Measurements from ENCODE around the gene DPP7. TPM values are rescaled to one million over a fixed set of nuclear protein-coding genes. Genes with fewer than 3 reads are reported as not detected.

Gene DPP7
- total and polyA plus RNA-seq, 9 of the 15 experiments (the other 6 are each of a cell fraction or from before 2014, with no cell fraction given) = 0.99 to 365 (median 132) TPM

- no peaks in the 10 kb centered on the region for H3K9me1 ChIP-seq (ENCODE audit: control insufficient read depth, insufficient read depth, low read length)
- H3K4me2 ChIP-seq (ENCODE audit: insufficient read depth, low read length) = peak overlapping the region; percentile 63
- peak; percentile 65 for ATAC-seq
- H3K9me3 ChIP-seq (replicated peaks; ENCODE audit: control insufficient read depth, insufficient read depth, low read depth, low read length) = no peaks in the 10 kb centered on the region
- no TSS peak for BruUV-seq (replicated peaks)
- intact Hi-C loops (cut with micrococcal nuclease) (no loop called here), in situ Hi-C loops (cut with MboI) (no loop called here)
- no peak for FAIRE-seq
- peak; percentile 66 to 69 (median 68) for DNase-seq (ENCODE audit: extremely low read depth in 1 of 4, low spot score in 3 of 4)
- H3K4me1 ChIP-seq (replicated peaks in 1 of 2; ENCODE audit: control insufficient read depth in 2 of 2, insufficient read depth in 2 of 2, low read length in 2 of 2) = peaks cover 6 to 97% of the 10 kb centered on the region in 2 experiments; a peak in 4 of 5 replicates
- POLR2A ChIA-PET = interaction anchor here (0.8 to 1.0 kb wide), 2 partner anchors 9 to 14 kb away, joined by 3 to 4 read pairs; partner anchors contain the start of gene TMEM210
- H3K27ac ChIP-seq (ENCODE audit: extremely low read depth, low read depth, low read length) = no peak overlapping the region
- H2AFZ ChIP-seq (ENCODE audit: low read depth, low read length) = peak overlapping the region; percentile 72
- no peaks in the 10 kb centered on the region for H3K36me3 ChIP-seq (ENCODE audit: control insufficient read depth, insufficient read depth, low read length)
- WGBS (ENCODE audit: insufficient coverage, low coverage, missing lambda C conversion rate) = 36% methylated on average over 13 of the region's 26 CpGs
- H4K20me1 ChIP-seq (replicated peaks; ENCODE audit: control insufficient read depth, insufficient read depth, low read length) = peaks cover 5% of the 10 kb centered on the region; the same call in 1 of the 2 replicates
- TF ChIP-seq CBX8 (IDR thresholded peaks at IDR 0.05; ENCODE audit: borderline replicate concordance, extremely low read depth, low read depth, low read length, poor library complexity, severe bottlenecking) (no peak), NRF1 (conservative IDR thresholded peaks at IDR 0.05 in 1 of 2, IDR thresholded peaks at IDR 0.05 in 1 of 2) (peak; percentile 44 to 64; a peak in 2 of 4 replicates), PHF8 (IDR thresholded peaks at IDR 0.05; ENCODE audit: borderline replicate concordance, low read length) (0 out of 2 replicates have a peak, but pooled peaks have one; percentile 33), ZBTB33 (CRISPR knock-in tag; IDR thresholded peaks at IDR 0.05) (0 out of 2 replicates have a peak, but pooled peaks have one; percentile 20), TEAD2 (tag; IDR thresholded peaks at IDR 0.05) (no peak)
- CTCF ChIA-PET (ENCODE audit: low intra/inter-chr PET ratio) = no interaction called here
- peaks cover 19 to 29% of the 10 kb centered on the region in 2 experiments; a peak in 4 of 5 replicates for H3K27me3 ChIP-seq (ENCODE audit: control insufficient read depth in 2 of 2, insufficient read depth in 2 of 2, low read length in 2 of 2)
- H3K9ac ChIP-seq (ENCODE audit: insufficient read depth in 1 of 2, low read depth in 2 of 2, low read length in 2 of 2) = peak overlapping the region in 1 of 2 experiments; percentile 83; a peak in 2 of 4 replicates
- H3K4me3 ChIP-seq = 0 out of 2 replicates have a peak overlapping the region, but pooled peaks have one; percentile 10
- no peaks in the 10 kb centered on the region for H3K79me2 ChIP-seq (ENCODE audit: control insufficient read depth, insufficient read depth, low read length)
These were observed 48.8 kb upstream of the DPP7 start for GRCh38 chr9:137163365-137163715.

Data from K562 (cell line).